Sigmoid colon (tissue), 7 donors: ENCODE data around the gene CDO1. TPM values are rescaled to one million over a fixed set of nuclear protein-coding genes. Genes with fewer than 3 reads are reported as not detected.

Source experiments
- DNase-seq: peaks from one replicate; pipeline ENCODE4 v3.0.0-alpha.2; 2019
- H3K27ac ChIP-seq, 4 donors: fragments of 200-600 bp; sonication (generic); one replicate each; pipeline ENCODE4 v1.5.1; 2016 to 2019; ENCODE audit warnings: mild to moderate bottlenecking in 1 of 4
- H3K27me3 ChIP-seq, 3 donors: fragments of 200-600 bp; sonication (generic); one replicate each; pipeline ENCODE4 v1.5.1; 2019; ENCODE audit warnings: mild to moderate bottlenecking in 1 of 3
- H3K36me3 ChIP-seq, 4 donors: fragments of 200-600 bp; sonication (generic); one replicate each; pipeline ENCODE4 v1.5.1; 2016 to 2019
- H3K4me1 ChIP-seq, 4 donors: fragments of 200-600 bp; sonication (generic); one replicate each; pipeline ENCODE4 v1.5.1; 2017 to 2019
- H3K4me3 ChIP-seq, 4 donors: fragments of 200-600 bp; sonication (generic); one replicate each; pipeline ENCODE4 v1.5.1; 2017 to 2019; ENCODE audit warnings: mild to moderate bottlenecking in 2 of 4, moderate library complexity in 1 of 4
- H3K9me3 ChIP-seq, 4 donors: fragments of 200-600 bp in 3 of 4; sonication (generic) in 3 of 4; one replicate each; pipeline versions ENCODE4 v1.5.1 to v1.6.1; 2013 to 2019
- EP300 ChIP-seq, 4 donors: sonication (generic); formaldehyde crosslinking; IDR thresholded peaks; one replicate each; pipeline ENCODE4 v1.6.1; 2017; ENCODE audit warnings: antibody characterized with exemption in 4 of 4
- POLR2A ChIP-seq, 2 donors: fragments of 450-650 bp; IDR thresholded peaks; one replicate each; pipeline ENCODE4 v1.6.1; 2016; ENCODE audit warnings: antibody characterized with exemption in 2 of 2, mild to moderate bottlenecking in 2 of 2, moderate library complexity in 2 of 2
- POLR2AphosphoS5 ChIP-seq, 4 donors: sonication (generic); formaldehyde crosslinking; IDR thresholded peaks; one replicate each; pipeline ENCODE4 v1.6.1; 2017; ENCODE audit warnings: antibody characterized with exemption in 4 of 4
- WGBS, 2 donors: extraction: QIAGEN DNeasy Blood & Tissue Kit; methylation state at CpG; one replicate each; pipeline ENCODE4 v1.1.7; 2013; 5-methylcytosine and 5-hydroxymethylcytosine counted together
- intact Hi-C: fragments of 100-400 bp; cut with DNase I; formaldehyde crosslinking; loops from one replicate; pipeline ENCODE4 v1.15.1; 2023
- polyA plus RNA-seq, 3 donors: library from polyadenylated mRNA; stranded (reverse); fragments of 200-250 nt; gene quantifications; one replicate each; pipeline ENCODE4 v1.2.3, GENCODE V29; 2013
- total RNA-seq, 4 donors: library from RNA; depleted of rRNA; stranded (reverse); fragments of >200 nt; gene quantifications; one replicate each; pipeline ENCODE4 v1.1.0, GENCODE V29; 2016
- TF ChIP-seq, protein P1 (sequence below), 4 experiments: fragments of 450-650 bp in 3 of 4; fragments of 200-600 bp in 1 of 4; IDR thresholded peaks; one replicate each; pipeline ENCODE4 v1.5.1; 2016 to 2019; ENCODE audit warnings: antibody characterized with exemption in 4 of 4, mild to moderate bottlenecking in 3 of 4, moderate library complexity in 2 of 4
- donor health status: healthy with polysubstance abuse.
- donor health status: Bipolar disorder and iron deficiency.
- donor health status: healthy.

The CDO1 gene
- total and polyA plus RNA-seq, 7 donors: 5.4 to 21.4 (median 18.2) TPM; not detected in 1

DNA sequence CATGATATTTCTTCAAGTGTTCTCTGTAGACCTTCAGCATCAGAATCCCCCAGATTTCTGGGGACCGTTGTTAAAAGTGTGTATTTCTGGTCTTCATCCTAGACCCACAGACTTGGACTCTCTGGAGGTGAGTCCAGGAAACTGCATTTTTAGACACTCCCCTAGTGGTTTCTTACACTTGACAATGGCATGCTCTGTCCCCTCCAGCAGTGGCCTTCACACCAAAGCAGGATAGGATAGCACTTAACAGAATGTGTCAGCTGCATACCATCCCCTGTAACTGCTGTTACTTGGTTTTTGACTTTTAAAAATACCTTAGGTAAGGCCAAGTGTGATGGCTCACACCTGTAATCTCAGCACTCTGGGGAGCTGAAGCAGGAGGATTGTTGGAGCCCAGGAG lies 20.8 kb downstream of the CDO1 start:
- Histone ChIP-seq H3K4me3 (no peak overlapping the region), H3K4me1 (no peaks in the 10 kb centered on the region), H3K27me3 (no peaks in the 10 kb centered on the region), H3K36me3 (no peaks in the 10 kb centered on the region), H3K9me3 (no peaks in the 10 kb centered on the region), H3K27ac (no peak overlapping the region)
- intact Hi-C loops: no loop called here
- no peak for DNase-seq
- TF ChIP-seq POLR2AphosphoS5 (IDR thresholded peaks at IDR 0.05): no peak
- TF ChIP-seq, protein P1, sequence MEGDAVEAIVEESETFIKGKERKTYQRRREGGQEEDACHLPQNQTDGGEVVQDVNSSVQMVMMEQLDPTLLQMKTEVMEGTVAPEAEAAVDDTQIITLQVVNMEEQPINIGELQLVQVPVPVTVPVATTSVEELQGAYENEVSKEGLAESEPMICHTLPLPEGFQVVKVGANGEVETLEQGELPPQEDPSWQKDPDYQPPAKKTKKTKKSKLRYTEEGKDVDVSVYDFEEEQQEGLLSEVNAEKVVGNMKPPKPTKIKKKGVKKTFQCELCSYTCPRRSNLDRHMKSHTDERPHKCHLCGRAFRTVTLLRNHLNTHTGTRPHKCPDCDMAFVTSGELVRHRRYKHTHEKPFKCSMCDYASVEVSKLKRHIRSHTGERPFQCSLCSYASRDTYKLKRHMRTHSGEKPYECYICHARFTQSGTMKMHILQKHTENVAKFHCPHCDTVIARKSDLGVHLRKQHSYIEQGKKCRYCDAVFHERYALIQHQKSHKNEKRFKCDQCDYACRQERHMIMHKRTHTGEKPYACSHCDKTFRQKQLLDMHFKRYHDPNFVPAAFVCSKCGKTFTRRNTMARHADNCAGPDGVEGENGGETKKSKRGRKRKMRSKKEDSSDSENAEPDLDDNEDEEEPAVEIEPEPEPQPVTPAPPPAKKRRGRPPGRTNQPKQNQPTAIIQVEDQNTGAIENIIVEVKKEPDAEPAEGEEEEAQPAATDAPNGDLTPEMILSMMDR (IDR thresholded peaks at IDR 0.05): no peak
- TF ChIP-seq EP300 (IDR thresholded peaks at IDR 0.05): no peak
- no peak for TF ChIP-seq POLR2A (IDR thresholded peaks at IDR 0.05)
- 84 to 94% methylated on average over 1 of the region's 1 CpG for WGBS, 2 donors

DNA sequence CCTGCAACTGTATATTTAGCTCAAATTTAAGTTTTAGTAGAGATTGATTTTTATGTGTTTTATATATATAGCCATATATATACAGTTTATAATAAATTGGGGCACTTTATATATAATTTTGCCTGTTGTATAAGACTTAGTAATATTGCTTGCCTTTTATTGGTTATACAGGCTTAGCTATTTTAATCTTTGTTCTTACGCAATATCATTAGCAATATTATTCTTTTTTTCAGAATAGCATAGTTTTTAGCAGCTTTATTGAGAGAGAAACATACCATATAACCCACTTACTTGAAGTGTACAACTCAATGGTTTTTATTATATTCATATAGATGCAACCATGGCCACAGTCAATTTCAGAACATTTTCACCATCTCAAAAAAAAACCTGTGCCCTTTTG lies 28.0 kb downstream of the CDO1 start:
- intact Hi-C loops: no loop called here
- Histone ChIP-seq H3K27ac (no peak overlapping the region), H3K9me3 (no peaks in the 10 kb centered on the region), H3K4me1 (no peaks in the 10 kb centered on the region), H3K27me3 (no peaks in the 10 kb centered on the region), H3K36me3 (no peaks in the 10 kb centered on the region), H3K4me3 (no peak overlapping the region)
- 96 to 98% methylated on average over 1 of the region's 1 CpG for WGBS, 2 donors
- TF ChIP-seq POLR2AphosphoS5 (IDR thresholded peaks at IDR 0.05) (no peak), EP300 (IDR thresholded peaks at IDR 0.05) (no peak), POLR2A (IDR thresholded peaks at IDR 0.05) (no peak)
- TF ChIP-seq, protein P1 (IDR thresholded peaks at IDR 0.05): no peak
- no peak for DNase-seq

DNA sequence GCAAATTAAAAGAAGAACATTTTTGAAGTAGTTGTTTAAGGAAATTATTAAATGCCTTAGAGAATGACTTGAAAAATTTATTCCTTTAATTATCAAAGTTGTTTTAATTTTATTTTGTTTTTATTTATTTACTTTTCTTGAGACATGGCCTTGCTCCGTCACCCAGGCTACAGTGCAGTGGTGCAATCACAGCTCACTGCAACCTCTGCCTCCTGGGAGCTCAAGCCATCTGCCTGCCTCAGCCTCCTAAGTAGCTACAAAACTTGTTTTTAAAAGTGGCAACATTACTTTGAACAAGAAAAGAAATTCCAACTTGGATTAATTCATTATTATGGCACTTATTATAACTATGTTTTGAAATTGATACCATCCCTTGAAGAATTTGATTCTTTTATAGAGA lies 29.0 kb downstream of the CDO1 start:
- Histone ChIP-seq H3K27ac (no peak overlapping the region), H3K9me3 (no peaks in the 10 kb centered on the region), H3K4me1 (no peaks in the 10 kb centered on the region), H3K27me3 (no peaks in the 10 kb centered on the region), H3K36me3 (no peaks in the 10 kb centered on the region), H3K4me3 (no peak overlapping the region)
- DNase-seq: no peak
- TF ChIP-seq POLR2A (IDR thresholded peaks at IDR 0.05) (no peak), EP300 (IDR thresholded peaks at IDR 0.05) (no peak), POLR2AphosphoS5 (IDR thresholded peaks at IDR 0.05) (no peak)
- TF ChIP-seq, protein P1 (IDR thresholded peaks at IDR 0.05): no peak
- 24 to 37% methylated on average over 1 of the region's 1 CpG for WGBS, 2 donors
- intact Hi-C loops: no loop called here

DNA sequence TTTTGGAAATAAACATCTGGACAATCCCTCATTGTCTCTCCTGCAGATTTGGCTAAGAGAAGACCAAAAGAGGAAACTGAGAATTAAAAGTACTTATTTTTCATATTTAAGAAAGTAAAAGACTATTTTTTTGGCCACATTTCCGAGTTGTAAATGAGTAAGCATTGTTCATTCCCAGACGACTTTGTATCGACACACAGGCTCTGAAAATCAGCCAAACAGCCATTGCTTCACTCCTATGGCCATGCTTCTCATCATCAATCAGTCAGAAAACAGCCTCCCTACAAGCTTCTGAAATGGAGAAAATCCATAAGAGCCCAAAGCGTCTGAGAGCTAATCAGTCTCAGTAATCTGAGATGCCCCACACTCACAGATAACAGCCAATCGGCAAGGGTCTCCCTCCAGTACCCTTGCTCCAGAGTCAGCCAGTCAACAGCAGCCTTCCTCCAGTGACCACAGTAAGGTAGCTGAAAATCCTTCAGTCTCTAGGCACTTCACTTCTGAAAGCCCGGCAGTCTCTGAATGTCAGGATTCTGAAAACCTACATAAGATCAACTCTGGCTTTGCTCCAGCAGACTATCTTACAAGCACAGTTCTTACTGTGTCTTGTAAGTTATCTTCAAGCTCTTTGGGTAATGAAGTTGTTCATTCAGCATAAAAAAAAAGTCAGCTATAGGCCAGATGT lies 30.9 kb downstream of the CDO1 start:
- 44 to 46% methylated on average over 6 of the region's 6 CpGs for WGBS, 2 donors
- Histone ChIP-seq H3K27me3 (no peaks in the 10 kb centered on the region), H3K27ac (no peak overlapping the region), H3K4me3 (no peak overlapping the region), H3K36me3 (no peaks in the 10 kb centered on the region), H3K4me1 (no peaks in the 10 kb centered on the region), H3K9me3 (no peaks in the 10 kb centered on the region)
- intact Hi-C loops: no loop called here
- DNase-seq: no peak
- no peak for TF ChIP-seq POLR2A (IDR thresholded peaks at IDR 0.05)
- no peak for TF ChIP-seq POLR2AphosphoS5 (IDR thresholded peaks at IDR 0.05)
- TF ChIP-seq, protein P1 (IDR thresholded peaks at IDR 0.05): no peak
- no peak for TF ChIP-seq EP300 (IDR thresholded peaks at IDR 0.05)

DNA sequence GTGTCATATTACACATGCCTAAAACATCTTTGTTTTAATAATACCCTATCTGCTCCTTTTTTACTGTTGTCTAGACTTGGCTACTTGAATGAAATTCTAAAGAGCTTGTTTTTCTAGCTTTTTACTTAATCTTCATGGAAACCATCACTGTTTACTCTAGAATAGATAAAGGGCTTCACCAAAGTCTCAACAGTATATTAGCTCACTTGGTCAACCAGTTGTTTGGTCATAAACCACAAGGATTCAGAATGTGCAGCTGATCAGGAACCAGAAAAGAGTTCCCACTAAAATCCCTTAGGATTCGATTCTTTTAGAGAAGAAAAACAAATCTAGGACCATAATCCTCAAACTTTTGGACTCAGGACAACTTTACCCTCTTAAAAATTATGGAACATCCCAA lies 38.0 kb downstream of the CDO1 start:
- no peak for DNase-seq
- no peaks in the 10 kb centered on the region for H3K27me3 ChIP-seq
- H3K4me1 ChIP-seq: no peaks in the 10 kb centered on the region
- no peaks in the 10 kb centered on the region for H3K9me3 ChIP-seq
- intact Hi-C loops: no loop called here
- WGBS, 2 donors: 38 to 53% methylated on average over 1 of the region's 1 CpG
- H3K27ac ChIP-seq: no peak overlapping the region
- no peaks in the 10 kb centered on the region for H3K36me3 ChIP-seq
- TF ChIP-seq EP300 (IDR thresholded peaks at IDR 0.05) (no peak), POLR2A (IDR thresholded peaks at IDR 0.05) (no peak), POLR2AphosphoS5 (IDR thresholded peaks at IDR 0.05) (no peak)
- TF ChIP-seq, protein P1 (IDR thresholded peaks at IDR 0.05): no peak
- H3K4me3 ChIP-seq: no peak overlapping the region
